Mucosa of gallbladder (tissue), 1 donor: ENCODE measurements around the gene SFT2D1. TPM values are rescaled to one million over a fixed set of nuclear protein-coding genes. Genes with fewer than 3 reads are reported as not detected.

Experiments used
- DNase-seq: peaks from one replicate; pipeline ENCODE4 v3.0.0-alpha.2; 2020; ENCODE audit warnings: low spot score
- total RNA-seq: library from RNA; stranded (reverse); gene quantifications from one replicate; pipeline ENCODE4 v1.2.1, GENCODE V29; 2021
- donor health status: DM: no; HTN: no; CAD: no.

The SFT2D1 gene
- total RNA-seq, 1 donor from 2014 or later: 43.9 TPM

DNA sequence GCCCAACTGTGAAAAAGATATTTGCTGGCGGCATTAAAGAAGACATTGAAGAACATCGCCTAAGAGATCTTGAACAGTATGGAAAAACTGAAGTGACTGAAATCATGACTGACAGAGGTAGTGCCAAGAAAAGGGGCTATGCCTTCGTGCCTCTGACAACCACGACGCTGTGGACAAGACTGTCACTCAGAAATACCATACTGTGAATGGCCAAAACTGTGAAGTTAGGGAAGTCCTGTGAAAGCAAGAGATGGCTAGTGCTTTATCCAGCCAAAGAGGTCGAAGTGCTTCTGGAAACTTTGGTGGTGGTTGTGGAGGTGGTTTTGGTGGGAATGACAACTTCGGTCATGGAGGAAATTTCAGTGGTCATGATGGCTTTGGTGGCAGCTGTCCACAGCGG is 7.5 kb downstream of the SFT2D1 start:
- DNase-seq: no peak

DNA sequence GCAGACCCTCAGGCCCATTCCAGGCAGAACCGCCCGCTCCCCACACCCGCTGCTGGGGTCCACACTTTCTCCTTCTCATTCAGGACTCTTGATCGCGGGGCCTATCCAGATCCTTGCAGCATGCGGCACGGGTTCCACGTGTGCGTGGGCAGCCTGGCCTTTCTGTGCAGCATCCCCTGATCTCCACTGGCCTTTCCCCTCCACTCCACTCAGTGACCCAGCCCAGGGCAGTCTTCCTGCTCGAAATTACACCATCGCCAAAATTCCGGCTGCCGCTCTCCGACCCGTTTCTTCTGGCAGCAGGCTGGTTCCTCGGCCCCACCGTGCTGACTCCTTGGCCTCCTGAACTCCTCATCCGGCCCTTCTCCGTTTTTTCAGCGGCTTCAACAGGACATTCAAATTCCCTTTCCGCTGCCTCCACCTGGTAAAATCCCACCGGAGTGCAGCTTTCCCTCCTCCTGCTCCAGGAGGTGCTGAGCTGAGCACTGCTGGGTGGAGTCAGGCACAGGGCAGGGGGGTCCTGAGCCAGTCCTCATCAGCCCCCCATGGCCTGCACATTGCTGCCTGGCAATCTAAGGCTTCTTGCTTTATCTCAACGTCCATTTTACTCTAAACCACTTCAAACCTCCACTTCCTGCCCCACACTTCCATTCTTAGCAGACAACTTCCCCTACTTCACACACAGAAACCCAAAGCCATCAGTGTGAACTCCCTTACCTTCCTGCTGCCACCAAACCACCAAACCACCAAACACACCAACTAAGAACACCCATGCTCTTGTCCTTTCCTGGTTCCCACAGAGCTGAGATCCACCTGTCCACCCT is 9.0 kb downstream of the SFT2D1 start:
- DNase-seq: no peak

DNA sequence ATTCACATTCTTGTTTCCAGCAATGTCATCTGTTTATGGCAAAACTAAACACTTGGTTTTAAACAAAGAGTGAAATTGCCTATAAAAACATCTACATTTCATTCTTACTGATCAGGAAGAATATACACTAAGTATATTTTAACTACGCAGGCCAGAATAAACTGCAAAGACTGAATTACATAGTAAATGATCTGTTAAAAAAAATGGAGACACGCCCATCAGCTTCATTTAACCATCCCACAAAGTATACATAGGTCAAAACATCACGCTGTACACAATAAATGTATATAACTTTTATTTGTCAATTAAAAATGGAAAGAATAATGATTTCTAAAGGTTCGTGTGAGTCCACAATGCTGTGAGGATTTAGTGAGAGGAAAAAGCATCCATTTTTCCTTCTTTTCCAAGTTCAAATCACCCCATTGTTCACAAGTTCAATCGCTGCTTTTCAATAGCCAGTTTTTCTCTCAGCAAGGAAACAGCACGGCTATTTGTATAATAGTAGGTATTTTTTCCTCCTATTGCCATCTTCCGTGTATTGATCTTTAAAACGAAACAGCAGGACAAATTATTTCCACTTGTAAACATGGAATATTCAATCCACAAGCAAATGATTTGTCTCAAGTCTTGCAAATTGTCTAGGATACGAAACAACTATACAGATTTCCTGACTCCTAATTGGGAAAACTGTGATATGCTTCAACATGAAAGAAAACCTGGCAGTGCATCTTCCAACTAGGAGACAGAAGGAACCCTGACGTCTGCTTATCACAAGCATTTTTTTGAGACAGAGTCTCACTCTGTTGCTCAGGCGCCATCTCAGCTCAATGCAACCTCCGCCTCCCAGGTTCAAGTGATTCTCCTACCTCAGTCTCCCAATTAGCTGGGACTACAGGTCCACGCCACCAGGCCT is 10.6 kb downstream of the SFT2D1 start:
- no peak for DNase-seq

DNA sequence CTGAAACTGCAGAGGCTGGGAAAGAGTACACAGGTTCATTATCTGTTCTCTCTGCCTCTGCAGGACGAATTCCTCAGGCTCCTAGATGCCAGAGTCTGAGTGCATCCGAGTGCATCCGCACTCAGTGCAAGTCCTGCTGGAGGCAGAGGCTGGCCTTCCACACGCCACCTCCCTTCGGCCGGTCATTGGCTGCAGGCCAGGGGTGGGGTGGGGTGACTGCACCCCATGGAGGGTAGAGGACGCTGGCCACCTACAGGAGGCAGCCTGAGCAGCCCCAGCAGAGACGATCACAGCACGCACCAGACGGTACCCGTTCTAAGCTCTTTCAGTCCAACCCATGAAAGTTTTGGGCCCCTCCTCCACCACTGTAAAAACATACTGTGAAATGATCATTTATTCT is 11.7 kb downstream of the SFT2D1 start:
- peak; percentile 54 for DNase-seq

DNA sequence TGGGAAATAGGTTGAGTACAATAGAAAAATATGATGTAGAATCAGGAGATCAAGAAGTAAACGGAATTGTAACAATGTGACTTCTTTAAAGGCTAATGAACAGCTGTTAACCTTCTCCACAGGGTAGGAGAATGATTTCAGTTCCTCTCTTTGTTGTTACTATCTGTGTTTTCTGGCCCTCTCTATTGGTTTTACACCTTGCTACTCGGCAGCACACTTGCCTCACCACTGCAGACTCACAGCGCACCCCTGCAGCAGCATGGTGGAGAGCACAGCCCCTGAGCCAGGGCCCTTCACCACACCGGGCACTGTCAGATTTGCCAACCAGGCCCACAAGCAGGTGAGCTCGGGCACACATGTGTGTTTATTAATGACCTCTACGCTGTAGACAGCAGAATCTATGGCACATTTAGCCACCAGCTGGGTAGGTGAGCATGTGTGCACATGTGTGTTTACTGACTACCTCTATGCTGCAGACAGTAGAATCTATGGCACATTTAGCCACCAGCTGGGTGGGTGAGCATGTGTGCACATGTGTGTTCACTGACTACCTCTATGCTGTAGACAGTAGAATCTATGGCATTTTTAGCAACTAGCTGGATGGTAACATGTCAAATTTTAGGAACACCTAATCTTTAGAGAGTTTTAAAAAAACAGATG is 16.8 kb downstream of the SFT2D1 start:
- DNase-seq: no peak

DNA sequence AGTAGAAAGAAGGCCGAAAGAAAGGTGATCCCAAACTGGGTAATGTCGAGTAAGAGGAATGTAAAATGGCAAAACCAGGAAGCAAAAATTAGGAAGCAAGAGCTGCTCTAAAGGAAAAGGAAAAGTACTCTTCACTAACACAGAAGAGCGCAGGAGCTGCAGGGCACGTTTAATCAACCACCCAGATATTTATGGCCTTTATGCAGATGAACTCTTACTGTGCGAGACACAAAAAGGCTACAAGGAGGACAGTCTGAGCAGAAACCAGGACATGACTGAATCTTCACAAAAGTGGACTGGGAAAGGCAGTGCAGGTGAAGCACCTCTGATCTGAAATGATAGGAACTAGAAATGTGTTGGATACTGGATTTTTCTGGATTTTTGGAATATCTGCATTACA is 18.9 kb downstream of the SFT2D1 start:
- DNase-seq: no peak

DNA sequence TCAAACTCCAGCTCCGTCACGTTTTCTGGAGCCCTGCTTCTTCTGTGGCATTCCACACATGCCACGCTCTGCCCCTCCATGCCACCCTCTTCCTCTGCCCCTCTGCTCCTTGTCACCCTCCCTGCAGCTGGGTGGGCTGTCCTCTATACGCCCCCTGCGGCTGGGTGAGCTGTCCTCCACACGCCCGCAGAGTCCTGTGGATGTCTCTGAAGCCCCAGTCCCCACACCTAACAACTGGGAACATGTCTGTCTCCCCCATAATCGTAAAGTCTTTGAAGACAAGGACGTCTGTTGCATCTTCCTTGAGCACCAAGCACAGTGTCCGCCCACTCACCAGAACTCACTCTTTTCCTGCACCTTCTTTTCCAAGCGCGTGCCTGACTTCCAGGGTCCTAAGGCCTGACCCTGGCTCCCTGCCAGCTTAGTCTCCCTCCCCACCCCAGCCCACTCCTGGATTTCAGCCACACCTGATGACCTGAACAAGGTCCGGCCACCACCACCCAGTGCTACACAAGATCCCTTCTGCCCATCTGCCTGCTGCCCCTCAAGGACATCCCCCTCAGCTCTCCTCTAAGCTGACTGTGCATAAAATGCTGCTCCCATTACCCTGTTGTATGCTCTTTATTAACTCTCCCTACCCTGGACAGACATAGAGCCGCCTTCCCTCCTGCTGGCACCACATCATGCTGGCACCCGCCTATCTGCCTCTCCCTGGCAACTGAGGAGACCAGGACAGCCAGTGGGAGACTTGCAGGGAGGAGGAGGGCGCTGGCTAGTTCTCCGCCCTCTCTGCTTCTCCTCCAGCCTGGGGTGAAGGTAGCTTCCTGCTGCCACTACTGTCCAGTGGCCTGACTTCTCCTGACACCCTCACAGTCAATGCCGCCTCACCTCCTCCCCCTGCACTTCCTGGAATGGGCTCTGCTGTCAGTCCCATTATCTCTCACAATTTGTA is 23.4 kb downstream of the SFT2D1 start:
- DNase-seq: no peak

DNA sequence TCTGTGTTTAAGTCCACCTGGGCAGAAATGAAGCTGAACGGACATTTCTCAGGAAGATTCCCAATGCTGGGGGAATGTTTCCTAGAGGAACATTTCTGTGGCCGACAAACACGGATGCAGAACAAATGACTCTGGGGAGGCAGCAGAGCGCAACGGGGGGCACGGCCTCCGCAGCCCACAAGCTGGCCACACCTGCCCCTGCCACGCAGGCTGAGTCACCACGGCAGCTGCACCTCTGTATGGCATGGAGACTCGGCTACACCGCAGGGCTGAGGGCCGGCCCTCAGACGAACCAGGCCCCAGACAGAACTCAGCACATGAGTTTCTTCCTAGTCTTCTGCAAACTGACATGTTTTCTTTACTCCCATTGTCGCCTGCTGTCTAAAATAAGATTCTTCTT is 24.1 kb downstream of the SFT2D1 start:
- DNase-seq: no peak

DNA sequence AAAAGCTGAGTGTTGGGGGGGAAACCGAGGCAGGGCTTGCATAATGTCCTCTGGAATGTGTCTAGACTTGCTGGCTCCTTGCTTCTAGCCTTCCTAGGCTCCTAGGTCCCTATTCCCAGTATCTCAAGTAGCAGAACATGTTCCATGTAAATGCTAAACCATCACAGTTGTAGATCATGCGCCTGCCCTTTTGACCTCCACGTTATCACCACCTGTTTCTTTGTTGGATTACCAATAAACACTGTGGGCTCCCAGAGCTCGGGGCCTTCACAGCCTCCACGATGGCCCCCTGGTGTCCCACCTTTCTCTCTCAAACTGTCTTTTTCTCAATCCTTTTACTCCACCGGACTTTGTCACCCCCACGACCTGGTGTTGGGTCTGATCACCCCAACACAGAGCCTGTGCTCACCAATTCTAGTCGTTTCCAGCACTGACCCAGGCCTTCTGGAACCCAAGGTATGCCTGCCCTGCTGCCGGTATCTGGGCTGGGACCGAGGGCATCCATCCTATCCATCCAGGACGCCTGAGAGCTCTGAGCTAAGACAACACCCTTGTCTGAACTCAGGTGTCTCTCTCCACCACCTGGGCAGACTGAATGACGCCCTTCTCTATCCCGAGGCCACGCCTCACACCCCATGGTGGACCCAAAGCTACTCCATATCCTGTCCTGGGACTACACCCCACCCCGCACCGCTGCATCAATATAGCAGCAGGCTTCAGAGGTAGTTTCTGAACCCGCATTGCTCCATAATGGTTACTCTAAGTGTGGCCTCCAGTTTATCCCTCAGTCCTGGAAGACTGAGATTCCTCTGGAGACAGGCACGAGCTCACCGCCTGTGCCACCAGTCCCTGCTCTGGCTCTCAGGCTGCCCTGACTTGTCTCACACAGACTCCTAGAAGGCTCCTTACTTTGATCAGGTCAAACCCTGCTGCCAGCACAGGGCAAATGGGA is 24.8 kb downstream of the SFT2D1 start:
- DNase-seq: no peak

DNA sequence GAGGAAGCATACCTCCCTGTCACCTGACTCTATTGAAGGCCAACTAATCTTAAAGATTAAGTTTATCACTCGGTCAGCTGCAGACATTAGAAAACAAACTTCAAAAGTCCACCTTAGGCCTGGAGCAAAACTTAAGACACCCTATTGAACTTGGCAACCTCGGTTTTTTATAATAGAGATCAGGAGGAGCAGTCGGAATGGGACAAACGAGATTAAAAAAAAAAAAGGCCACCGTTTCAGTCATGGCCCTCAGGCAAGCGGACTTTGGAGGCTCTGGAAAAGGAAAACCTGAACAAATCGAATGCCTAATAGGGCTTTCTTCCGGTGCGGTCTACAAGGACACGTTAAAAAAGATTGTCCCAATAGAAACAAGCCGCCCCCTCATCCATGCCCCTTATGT is 26.9 kb downstream of the SFT2D1 start:
- DNase-seq: no peak

DNA sequence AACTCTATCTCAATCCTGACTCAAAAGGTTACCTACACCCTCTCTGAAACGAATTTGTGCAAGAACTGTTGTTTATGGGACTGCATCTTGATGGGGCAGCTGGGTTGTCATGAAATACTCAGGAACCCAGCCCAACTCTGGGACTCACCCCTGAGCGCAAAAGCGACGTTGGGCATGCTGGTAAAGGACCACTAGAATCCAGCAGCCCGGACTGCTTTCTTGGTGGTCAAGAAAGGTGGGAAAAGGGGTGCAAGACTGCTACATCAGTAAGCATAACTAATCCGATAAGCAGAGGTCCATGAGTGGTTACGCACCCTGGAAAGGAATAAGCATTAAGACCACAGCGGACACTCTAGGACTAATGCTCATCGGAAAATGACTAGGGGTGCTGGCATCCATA is 27.9 kb downstream of the SFT2D1 start:
- no peak for DNase-seq

DNA sequence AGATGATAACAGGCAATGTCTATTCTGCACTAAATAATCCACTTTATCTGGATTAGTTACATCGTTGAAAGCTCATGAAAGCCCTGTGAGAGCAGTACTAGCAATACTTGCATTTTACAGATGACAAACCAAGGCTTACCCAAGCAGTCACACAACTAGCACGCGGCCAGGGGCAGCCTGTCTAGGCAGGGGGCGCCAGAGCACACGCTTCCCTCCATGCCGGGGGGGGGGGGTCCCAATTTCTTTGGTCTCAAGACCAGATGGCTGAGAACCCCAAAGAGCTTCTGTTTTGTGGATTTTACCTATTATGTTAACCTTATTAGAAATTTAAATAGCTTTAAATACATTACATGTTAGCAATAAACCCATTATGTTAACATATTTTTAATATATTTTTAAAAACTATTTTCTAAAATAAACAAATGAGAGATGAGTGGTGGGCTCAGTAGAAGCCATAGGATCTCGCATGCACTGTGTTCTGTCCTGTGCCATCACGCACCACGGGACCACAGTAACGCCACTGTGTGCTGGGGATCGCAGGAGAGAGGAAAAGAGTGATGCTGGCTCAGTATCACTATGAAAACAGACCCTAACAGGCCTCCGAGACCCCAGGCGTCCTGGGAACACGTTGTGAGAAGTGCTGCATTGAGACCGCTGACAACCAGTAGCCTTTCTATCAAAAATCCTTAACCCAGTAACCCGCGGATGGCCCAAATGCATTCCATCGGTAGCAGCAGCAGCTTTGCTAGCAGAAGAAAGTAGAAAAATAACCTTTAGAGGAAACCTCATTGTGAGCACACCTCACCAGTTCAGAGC is 28.9 kb downstream of the SFT2D1 start:
- peak; percentile 33 for DNase-seq

DNA sequence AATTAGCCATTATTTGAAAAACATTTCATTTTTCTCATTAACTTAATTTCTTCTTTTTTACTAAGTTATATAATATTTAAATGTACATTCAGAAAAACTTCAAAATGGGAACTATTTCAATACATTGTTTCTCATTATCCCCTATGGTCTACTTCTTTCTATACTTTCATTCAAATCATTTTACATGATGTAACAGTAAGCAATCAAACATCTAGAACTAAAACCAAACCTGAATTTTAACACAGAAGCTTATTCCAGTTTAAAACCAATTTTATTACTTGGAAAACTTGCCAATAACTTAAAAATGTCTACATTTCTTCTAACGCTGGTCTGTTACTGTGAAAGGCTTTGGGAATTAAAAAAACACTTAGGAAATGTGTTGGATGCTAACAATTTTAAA is 29.5 kb downstream of the SFT2D1 start:
- no peak for DNase-seq

DNA sequence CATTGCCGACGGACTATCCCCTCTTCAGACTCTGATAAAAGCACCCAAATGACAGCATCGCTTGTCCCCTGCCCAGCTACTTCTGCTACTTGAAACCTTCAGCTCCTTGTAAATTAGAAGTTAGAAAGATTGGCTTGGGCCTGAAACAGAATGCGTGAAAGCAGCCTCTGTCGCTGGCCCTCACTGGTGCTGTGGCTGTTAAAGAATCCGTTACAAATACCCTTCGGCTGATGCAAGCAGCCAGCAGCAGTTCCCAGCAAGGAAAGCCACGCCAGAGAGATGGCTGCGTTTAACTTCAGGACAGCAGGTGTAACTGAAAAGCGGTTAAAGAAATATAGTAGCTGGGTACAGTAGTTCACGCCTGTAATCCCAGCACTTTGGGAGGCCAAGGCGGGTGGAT is 31.7 kb downstream of the SFT2D1 start:
- no peak for DNase-seq

DNA sequence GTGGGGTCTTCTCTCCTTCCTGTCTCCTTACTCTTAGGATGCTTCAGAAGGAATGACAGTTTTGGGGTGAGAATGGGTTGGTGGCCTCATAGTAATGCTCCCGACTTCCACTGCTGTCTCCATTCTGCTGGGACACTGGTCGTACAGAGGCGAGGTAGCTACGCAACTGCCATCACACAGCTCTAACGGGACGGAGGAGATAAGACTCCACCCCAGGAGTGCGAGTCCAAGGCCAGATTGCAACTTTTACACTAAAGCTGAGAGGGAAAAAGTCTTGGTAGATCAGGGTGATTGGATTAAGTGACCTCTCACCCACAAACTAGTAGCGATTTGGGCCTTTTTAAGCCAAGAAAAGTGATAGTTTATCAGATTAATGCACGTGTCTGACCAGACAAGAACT is 32.4 kb downstream of the SFT2D1 start:
- DNase-seq: no peak

DNA sequence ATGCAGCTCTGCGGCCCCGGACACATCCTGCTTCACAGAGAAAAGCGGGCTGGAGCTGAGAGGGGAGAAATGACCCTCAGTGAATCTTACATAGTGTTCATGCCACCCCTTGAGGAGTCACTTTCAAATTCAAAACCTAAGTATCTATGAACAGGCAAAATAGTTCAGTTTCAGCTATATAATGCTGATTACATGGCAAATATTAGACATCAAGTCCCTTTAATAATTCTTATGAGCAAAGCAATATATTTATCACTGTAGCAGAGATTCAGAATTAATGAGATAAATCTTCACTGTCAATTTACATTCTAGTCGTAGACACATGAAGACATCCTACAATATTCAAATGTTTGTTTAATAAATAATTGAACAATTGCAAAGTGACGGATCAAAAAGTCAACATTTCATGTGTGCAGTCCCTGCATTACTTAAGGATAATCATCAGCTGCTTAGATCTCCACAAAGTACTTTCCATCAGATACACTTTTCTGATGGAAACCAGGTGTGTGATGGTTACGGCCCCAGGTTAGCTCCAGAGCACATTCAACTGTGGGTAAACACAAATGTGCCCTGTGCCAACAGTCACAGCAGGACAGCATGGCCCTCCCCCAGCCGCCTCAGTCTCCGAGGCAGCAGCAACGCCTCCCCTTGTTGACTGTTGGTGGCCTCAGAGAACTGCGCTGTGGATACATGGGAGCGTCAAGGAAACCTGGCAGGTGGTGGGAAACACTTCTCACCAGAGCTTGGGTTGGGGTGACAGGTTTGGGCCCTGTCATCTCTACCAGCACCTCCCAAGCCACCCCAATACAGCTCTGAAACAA is 33.4 kb downstream of the SFT2D1 start:
- no peak for DNase-seq

DNA sequence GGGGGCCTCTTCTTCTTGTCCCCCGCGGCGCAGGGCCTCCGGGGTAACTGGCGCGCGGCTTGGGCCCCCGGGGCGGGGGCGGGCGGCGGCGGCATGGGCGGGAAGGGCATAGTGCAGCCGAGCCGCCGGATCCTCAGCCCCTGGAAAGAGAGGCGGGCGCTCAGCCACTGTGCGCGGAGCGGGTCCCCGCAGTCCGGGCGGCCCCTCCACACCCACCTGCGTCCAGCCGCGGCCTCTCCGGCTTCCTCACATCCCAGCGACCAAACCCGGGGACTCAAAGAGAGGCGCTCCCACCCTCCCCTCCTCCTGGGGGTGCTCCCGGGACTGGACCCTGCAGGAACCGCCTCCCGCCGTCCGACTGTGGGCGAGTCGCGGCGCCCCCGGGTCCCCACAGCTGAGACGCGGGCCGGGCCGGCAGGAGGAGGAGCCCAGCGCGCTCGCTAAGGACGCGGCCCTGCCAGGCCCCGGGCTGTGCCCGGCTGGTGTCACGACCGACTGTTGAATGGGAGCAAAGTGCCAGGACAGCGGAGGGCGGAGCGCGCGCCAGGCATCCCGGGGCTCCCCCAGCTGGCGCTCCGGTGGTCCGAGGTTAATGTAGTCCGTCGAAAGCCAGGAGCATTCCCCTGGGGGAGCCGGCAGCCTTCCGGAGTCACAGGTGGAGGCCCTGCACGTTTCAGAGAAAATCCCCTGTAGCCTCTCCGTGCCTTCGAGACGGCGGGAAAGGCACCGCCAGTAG is 34.1 kb downstream of the SFT2D1 start, which contains the start of gene PRR18:
Gene PRR18, minus strand, starts transcription at position 360 of the 736 bp plus-strand sequence. Its CDS starts 250 bp downstream, at position 110.
- no peak for DNase-seq
